ENCODE measurements around the gene NPB.

The NPB gene

DNA sequence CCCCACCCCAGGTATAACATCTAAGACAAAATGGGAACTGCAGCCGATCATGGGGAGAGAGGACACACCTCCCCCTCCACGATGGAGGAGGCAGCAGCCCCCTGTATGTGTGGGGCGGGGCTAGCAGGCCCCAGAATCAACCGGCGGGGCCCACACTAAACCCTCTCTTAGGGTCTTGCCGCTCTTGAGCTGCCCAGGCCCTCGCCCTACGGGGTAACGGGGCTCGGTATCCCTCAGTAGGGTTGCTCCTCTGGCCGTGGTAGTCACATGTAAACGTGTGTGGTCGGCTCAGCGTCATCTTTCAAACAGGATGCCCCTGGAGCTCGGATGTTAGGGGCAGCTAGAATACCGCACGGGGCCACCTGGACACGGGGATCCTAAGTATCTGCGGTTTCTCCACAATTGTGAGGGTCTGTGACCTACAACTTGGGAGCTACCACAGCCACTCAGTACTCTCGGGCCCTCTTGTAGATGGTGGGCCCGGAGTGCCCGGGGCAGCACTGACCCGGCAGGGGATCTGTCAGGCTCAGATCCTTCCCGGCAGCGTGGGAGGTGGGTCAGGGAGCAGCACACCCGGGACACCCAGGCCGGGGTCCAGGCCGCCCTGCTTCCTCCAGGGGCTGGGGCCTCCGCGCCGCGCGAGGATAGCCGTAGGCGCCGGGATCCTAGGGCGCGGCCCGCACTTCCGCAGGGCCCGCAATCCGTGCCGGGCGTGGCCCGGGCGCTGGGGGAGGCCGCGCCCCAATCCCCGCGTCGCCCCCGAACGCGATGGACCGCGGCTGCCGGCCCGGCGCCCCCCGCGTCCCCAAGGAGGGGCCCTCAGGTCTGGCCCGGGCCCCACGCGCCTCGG, 31.7 kb upstream of the NPB start:
- DNase-seq, result no peak

GRCh38 chr17:81870981-81871386, 31.1 kb upstream of the NPB start, which contains the start of gene ARHGDIA:
Gene ARHGDIA, minus strand, starts transcription at chr17:81871337. Its CDS starts 1,407 bp downstream, at chr17:81869930.
- no peak for DNase-seq

DNA sequence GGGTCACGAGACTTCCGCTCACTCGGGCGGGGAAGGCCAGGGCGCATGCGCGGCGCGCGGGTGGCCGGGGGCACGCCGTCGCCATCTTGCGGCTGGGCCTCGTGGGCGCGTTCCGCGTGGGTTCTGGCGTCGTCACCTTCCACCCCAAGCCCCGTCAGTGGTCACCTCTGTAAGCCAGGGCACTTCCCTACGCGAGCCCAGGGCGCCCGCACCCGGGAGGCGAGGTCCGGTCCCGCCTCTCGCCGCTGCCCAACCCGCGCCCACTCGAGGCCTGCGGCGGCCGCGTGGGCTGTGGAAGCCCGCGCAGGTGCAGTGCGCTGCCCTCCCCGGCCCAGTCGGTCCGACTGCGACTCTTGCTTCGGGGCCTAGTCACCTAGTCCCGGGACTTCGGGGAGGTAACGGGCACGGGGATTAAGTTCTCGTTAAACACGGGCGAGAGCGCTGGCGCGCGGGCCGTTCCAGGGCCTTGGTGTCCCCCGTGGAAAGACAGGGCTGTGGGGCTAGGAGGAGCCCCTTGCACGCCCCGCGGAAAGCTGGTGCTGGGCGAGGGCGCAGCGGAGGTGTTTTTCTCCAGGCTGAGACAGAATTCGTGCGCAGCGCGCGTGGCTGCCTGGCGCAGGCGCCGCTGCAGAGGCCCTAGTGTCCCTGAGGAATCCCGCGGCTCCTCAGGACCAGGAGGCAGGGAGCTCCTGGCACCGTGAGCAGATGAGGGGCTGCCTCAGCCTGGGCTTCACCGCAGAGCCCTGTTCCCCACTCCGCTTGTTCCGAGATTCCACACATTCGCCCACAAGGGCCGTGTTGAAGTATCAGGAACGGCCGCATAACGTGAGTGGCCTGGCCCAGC, 30.4 kb upstream of the NPB start:
- peak; percentile 86 to 92 for DNase-seq

GRCh38 chr17:81877569-81877968, 24.5 kb upstream of the NPB start:
- DNase-seq, result no peak

DNA sequence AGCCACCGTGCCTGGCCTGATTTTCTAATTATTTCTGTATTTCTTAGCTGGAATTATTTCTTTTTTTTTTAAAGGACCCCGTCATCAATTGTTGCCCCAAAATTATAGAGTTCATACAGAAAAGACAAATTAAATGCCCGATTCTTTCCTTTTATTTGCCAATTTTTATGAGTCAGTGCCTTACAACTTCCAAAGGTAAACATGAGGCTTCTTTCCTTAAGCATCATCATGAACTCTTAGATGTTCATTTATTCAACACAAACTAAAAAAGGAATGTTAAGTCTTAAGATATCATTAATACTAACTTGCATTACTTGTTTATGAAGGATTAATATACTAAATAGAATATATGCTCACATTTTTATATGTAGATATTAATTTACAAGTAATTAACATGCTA, 23.7 kb upstream of the NPB start:
- DNase-seq, result no peak

DNA sequence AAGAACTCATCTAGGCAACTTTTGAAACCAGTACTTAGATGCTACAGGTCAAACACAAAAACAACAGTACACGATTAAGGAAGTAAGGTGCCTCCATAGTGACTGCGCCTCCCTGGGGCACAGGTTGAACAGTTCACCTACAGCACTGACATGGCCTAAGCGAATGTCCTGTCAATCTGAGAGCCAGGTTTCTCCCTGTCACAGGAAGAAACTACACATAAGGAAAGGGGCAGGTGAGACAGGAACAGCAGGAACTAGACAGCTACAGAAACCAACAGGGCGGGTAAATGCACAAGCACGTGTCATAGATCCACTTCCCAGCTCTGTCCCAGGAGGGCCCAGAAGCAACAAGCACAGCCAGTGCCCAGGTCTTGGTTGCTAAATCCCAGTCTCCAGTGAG, 22.9 kb upstream of the NPB start:
- no peak for DNase-seq

DNA sequence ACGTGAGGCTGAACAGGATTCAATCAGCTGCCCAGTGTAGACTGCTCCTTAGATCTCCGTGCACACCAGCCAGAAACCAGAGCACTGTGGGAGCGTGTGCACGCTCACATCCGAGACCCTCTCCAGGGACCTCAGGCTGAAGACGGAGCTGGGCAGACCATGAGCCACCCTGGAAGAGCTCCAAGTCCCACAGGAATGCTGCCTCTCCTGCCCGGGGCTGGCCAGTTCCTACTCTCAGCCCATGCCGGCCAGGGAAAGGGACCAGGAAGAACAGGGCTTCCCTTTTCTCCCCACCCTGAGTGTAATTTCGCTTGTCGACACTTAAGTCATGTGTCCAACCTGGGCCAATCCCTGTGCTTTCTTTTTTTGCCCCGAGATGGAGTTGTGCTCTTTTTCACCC, 17.5 kb upstream of the NPB start:
- DNase-seq, result no peak

DNA sequence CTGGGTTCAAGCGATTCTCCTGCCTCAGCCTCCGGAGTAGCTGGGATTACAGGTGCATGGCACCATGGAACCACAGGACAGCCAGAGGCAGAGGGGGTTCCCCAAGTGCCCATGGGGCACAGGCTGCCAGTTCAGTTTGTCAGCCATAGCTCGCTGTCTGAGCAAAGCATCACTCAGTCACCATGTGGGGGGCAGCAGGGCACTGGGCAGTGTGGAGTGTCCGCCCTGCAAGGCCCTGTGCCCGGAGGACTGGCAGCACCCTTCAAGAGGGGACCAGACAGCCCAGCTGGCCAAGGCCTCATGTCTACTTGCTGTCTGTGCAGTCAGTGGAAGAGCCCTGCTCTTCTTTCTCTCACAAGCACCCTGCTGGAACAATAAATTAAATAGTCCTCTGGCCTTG, 17.1 kb upstream of the NPB start:
- no peak for DNase-seq

DNA sequence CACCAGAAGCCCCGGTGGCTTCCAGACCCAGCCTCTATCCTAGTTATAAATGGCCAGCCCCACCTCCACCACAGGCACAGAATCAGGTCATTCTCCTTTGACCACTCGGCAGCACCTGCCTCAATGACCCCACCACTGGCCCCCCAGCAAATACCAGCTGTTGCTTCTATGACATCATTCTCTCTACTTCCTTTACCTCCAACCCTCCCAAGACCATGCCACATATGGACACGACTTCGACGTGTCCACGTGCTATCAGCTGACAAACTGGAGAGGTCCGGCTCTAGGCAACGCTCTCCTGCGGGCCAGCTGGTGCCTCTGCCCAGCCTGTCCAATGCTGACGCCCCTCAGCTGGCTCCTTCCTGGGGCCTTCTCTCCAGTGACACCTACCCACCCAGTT, 16.6 kb upstream of the NPB start:
- no peak for DNase-seq

GRCh38 chr17:81885869-81886548, 16.0 kb upstream of the NPB start:
- no peak for DNase-seq

- no peak for DNase-seq
Observed at GRCh38 chr17:81888105-81888987, 13.7 kb upstream of the NPB start.

GRCh38 chr17:81888988-81889595, 12.9 kb upstream of the NPB start:
- no peak for DNase-seq

- no peak for DNase-seq
Observed at GRCh38 chr17:81889602-81890001, 12.4 kb upstream of the NPB start.

DNA sequence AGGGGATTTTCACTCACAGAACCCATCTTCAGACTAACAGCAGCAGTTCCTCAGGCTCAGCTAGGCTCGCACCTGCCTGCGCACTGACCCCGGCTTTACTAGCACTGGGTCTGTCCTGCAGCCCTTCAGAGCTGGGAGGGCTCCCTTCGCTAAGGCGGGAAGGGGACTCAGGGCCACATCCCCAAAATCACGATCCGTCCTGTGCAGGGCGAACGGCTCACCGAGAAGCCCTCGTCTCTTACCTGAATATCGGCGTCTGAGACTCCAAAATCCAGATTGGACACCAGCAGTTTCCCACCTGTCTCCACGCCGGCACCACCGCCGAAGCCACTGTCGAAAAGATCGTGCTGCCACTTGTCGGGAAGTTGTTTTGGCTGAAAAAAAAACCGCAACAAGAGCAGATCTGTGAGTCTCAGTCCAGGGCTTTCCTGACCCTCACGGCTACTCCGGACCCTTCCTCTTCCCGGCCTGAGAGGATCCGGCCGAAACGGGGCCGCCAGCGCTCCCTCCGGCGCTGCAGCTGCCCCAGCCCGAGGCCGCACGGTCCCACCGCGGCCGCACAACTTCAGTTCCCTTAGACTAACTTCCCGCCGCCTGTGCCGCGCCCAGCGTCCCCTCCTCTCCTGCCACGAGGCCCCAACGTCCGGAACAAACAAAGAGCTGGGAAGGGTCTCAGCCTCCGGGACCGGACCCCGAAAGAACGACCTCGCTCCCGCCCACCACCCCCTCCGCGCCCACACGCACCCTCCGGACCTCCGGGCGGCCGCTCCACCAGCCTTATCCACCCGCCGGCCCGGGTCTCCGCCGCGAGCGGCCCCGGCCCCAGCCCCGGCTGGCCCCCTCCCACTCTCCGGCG, 11.4 kb upstream of the NPB start:
- DNase-seq, result no peak

- no peak for DNase-seq
Observed at GRCh38 chr17:81891303-81891552, 10.8 kb upstream of the NPB start.

DNA sequence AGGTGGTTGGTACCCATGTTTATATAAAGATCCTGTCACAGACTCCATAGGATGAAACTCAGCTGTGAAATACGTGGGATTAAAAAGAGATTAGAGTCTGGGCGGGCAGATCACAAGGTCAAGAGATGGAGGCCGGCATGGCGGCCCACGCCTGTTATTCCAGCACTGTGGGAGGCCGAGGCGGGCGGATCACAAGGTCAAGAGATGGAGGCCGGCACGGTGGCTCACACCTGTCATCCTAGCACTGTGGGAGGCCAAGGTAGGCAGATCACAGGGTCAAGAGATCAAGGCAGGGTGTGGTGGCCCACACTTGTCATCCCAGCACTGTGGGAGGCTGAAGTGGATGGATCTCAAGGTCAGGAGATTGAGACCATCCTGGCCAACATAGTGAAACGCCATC, 6.6 kb upstream of the NPB start:
- DNase-seq, result no peak

GRCh38 chr17:81898029-81898866, 3.8 kb upstream of the NPB start:
- DNase-seq, result no peak

GRCh38 chr17:81898885-81899284, 3.2 kb upstream of the NPB start:
- no peak for DNase-seq

DNA sequence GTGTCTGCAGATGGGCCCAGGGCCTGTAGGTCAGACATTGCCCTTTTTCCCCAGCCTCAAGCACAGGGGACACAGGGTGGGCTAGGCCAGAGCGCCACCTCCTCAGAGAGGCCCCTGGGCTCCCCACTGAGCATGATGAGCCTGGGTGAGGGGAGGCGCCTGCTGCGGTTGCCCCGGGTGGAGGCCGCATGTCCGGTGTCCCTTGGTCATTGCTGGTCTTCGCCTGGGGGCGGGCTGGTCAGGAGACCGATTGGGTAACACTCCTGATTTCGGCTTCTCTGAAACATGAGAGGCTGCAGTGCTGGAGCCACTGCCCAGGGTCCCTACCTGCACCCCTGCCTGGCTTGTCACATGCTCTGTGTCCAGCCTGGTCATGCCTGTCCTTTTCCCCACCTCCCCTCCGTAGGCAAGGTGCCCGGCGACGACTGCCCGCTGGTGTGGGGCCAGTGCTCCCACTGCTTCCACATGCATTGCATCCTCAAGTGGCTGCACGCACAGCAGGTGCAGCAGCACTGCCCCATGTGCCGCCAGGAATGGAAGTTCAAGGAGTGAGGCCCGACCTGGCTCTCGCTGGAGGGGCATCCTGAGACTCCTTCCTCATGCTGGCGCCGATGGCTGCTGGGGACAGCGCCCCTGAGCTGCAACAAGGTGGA, 2.4 kb upstream of the NPB start:
- DNase-seq, result no peak
